ENCODE measurements around the gene S1PR3.
"Not testable (repeated sequence)": the region's sequence is repeated elsewhere in the genome, so short reads cannot be mapped to it uniquely, and the experiment has no call there.

DNA sequence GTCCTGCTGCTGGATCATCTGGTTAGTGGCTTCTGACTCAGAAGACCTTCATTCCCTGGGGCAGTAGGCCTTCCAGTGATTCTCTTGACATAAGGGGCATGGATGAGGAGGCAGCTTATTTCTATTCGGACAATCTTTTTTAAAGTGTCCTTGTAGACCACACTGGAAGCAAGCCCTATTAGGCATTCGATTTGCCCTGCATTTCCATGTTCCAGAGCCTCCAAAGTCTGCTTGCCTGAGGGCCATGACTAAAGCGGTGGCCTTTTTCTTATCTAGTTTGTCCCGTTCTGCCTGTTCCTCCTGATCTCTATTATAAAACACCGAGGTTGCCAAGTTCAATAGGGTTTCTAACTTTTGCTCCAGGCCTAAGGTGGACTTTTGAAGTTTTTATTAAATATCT, 49.7 kb upstream of the S1PR3 start:
- TF ChIP-seq FOXP2 (optimal IDR thresholded peaks at IDR 0.05; ENCODE audit: control extremely low read depth, extremely low read length, insufficient read depth); EZH2 (IDR thresholded peaks at IDR 0.05); POLR2AphosphoS5 (IDR thresholded peaks at IDR 0.05; ENCODE audit: borderline replicate concordance, low read depth, low read length): not testable (repeated sequence)

Measured in SK-N-MC (cell line).